Measurements from ENCODE around the gene DCBLD2.
A peak's percentile ranks its signal among the peaks of the same experiment; 100 is the strongest.
"Not testable (repeated sequence)": the region's sequence is repeated elsewhere in the genome, so short reads cannot be mapped to it uniquely, and the experiment has no call there.

Gene DCBLD2

GRCh38 chr3:98884675-98885371 lies 16.7 kb downstream of the DCBLD2 start:
- Histone ChIP-seq H3K36me3 (ENCODE audit: control insufficient read depth, insufficient read depth, low read length) (no peaks in the 10 kb centered on the region), H3K4me3 (replicated peaks; ENCODE audit: low read depth, low read length) (no peak overlapping the region), H3K27me3 (replicated peaks; ENCODE audit: control insufficient read depth, insufficient read depth, low read length) (no peaks in the 10 kb centered on the region)
- DNase-seq (ENCODE audit: extremely low read depth, insufficient read length): no peak
- TF ChIP-seq, protein P1, sequence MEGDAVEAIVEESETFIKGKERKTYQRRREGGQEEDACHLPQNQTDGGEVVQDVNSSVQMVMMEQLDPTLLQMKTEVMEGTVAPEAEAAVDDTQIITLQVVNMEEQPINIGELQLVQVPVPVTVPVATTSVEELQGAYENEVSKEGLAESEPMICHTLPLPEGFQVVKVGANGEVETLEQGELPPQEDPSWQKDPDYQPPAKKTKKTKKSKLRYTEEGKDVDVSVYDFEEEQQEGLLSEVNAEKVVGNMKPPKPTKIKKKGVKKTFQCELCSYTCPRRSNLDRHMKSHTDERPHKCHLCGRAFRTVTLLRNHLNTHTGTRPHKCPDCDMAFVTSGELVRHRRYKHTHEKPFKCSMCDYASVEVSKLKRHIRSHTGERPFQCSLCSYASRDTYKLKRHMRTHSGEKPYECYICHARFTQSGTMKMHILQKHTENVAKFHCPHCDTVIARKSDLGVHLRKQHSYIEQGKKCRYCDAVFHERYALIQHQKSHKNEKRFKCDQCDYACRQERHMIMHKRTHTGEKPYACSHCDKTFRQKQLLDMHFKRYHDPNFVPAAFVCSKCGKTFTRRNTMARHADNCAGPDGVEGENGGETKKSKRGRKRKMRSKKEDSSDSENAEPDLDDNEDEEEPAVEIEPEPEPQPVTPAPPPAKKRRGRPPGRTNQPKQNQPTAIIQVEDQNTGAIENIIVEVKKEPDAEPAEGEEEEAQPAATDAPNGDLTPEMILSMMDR (IDR thresholded peaks at IDR 0.05; ENCODE audit: insufficient read depth, low read length, poor library complexity, severe bottlenecking): no peak

GRCh38 chr3:98882614-98883333 lies 18.7 kb downstream of the DCBLD2 start:
- not testable (repeated sequence) for H3K4me3 ChIP-seq (replicated peaks; ENCODE audit: low read depth, low read length); DNase-seq (ENCODE audit: extremely low read depth, insufficient read length); H3K27me3 ChIP-seq (replicated peaks; ENCODE audit: control insufficient read depth, insufficient read depth, low read length); H3K36me3 ChIP-seq (ENCODE audit: control insufficient read depth, insufficient read depth, low read length)

- Histone ChIP-seq H3K27me3 (replicated peaks; ENCODE audit: control insufficient read depth, insufficient read depth, low read length) (no peaks in the 10 kb centered on the region), H3K4me3 (replicated peaks; ENCODE audit: low read depth, low read length) (no peak overlapping the region), H3K36me3 (ENCODE audit: control insufficient read depth, insufficient read depth, low read length) (peaks cover 1% of the 10 kb centered on the region; the same call in 1 of the 2 replicates)
- peak; percentile 3 for DNase-seq (ENCODE audit: extremely low read depth, insufficient read length)
- TF ChIP-seq, protein P1 (IDR thresholded peaks at IDR 0.05; ENCODE audit: insufficient read depth, low read length, poor library complexity, severe bottlenecking): no peak
Measured at GRCh38 chr3:98877132-98877531, 24.4 kb downstream of the DCBLD2 start.

DNA sequence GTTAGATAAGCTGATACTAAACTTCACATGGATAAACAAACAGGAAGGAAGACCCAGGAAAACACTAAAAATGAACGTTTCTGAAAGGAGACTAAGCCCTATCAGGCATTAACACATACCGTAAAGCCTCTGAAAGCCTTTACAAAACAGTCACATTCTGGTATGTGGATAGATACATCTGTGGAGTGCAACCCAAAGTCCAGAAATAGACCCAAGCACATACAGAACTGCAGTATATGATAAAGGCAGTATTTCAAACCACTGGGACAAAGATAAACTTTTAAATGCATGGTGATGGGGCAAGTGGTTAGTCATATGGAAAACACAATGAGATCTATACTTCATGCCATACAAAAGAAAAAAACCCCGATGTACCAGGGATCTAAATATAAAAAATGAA lies 26.0 kb downstream of the DCBLD2 start:
- TF ChIP-seq, protein P1 (IDR thresholded peaks at IDR 0.05; ENCODE audit: insufficient read depth, low read length, poor library complexity, severe bottlenecking): no peak
- H3K27me3 ChIP-seq (replicated peaks; ENCODE audit: control insufficient read depth, insufficient read depth, low read length): no peaks in the 10 kb centered on the region
- no peak for DNase-seq (ENCODE audit: extremely low read depth, insufficient read length)
- peaks cover 1% of the 10 kb centered on the region; the same call in 1 of the 2 replicates for H3K36me3 ChIP-seq (ENCODE audit: control insufficient read depth, insufficient read depth, low read length)
- H3K4me3 ChIP-seq (replicated peaks; ENCODE audit: low read depth, low read length): no peak overlapping the region

- peaks cover 1% of the 10 kb centered on the region; the same call in 1 of the 2 replicates for H3K36me3 ChIP-seq (ENCODE audit: control insufficient read depth, insufficient read depth, low read length)
- TF ChIP-seq, protein P1 (IDR thresholded peaks at IDR 0.05; ENCODE audit: insufficient read depth, low read length, poor library complexity, severe bottlenecking): no peak
- no peak for DNase-seq (ENCODE audit: extremely low read depth, insufficient read length)
- H3K4me3 ChIP-seq (replicated peaks; ENCODE audit: low read depth, low read length): no peak overlapping the region
- no peaks in the 10 kb centered on the region for H3K27me3 ChIP-seq (replicated peaks; ENCODE audit: control insufficient read depth, insufficient read depth, low read length)
Measured at GRCh38 chr3:98874602-98875249, 26.8 kb downstream of the DCBLD2 start.

DNA sequence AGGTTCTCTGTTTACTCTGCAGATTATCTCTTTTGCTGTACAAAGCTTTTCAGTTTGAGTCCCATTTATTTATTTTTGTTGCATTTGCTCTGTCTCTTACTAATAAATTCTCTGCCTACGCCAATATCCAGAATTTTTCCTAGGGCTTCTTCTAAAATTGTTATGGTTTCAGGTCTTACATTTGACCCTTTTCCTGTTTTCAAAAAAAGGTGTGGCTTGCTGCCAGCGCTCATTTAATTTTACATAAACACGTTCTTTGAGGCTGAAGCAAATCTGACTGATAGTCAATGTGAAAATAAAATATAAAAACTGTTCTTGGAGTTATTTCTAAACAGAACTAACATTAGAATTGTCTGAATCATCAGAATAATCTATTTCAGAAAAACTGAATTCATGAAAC lies 32.1 kb downstream of the DCBLD2 start:
- no peak for DNase-seq (ENCODE audit: extremely low read depth, insufficient read length)
- Histone ChIP-seq H3K36me3 (ENCODE audit: control insufficient read depth, insufficient read depth, low read length) (peaks cover 1% of the 10 kb centered on the region; the same call in 1 of the 2 replicates), H3K27me3 (replicated peaks; ENCODE audit: control insufficient read depth, insufficient read depth, low read length) (no peaks in the 10 kb centered on the region), H3K4me3 (replicated peaks; ENCODE audit: low read depth, low read length) (no peak overlapping the region)
- TF ChIP-seq, protein P1 (IDR thresholded peaks at IDR 0.05; ENCODE audit: insufficient read depth, low read length, poor library complexity, severe bottlenecking): no peak

DNA sequence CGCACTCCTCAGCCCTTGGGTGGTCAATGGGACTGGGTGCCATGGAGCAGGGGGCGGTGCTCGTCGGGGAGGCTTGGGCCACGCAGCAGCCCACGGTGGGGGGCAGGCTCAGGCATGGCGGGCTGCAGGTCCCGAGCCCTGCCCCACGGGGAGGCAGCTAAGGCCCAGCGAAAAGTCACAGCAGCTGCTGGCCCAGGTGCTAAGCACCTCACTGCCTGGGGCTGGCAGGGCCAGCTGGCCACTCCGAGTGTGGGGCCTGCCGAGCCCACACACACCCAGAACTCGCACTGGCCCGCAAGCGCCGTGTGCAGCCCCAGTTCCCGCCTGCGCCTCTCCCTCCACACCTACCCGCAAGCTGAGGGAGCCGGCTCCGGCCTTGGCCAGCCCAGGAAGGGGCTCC lies 43.5 kb downstream of the DCBLD2 start:
- DNase-seq (ENCODE audit: extremely low read depth, insufficient read length); H3K27me3 ChIP-seq (replicated peaks; ENCODE audit: control insufficient read depth, insufficient read depth, low read length); H3K36me3 ChIP-seq (ENCODE audit: control insufficient read depth, insufficient read depth, low read length); H3K4me3 ChIP-seq (replicated peaks; ENCODE audit: low read depth, low read length): not testable (repeated sequence)

GRCh38 chr3:98857258-98857657 lies 44.2 kb downstream of the DCBLD2 start:
- H3K36me3 ChIP-seq (ENCODE audit: control insufficient read depth, insufficient read depth, low read length); DNase-seq (ENCODE audit: extremely low read depth, insufficient read length); H3K4me3 ChIP-seq (replicated peaks; ENCODE audit: low read depth, low read length); H3K27me3 ChIP-seq (replicated peaks; ENCODE audit: control insufficient read depth, insufficient read depth, low read length): not testable (repeated sequence)
